Activated T-helper 1 cell treated with anti-CD3 and anti-CD28 coated beads, Interleukin-12 subunit alpha, Interleukin-12 subunit beta, Interleukin-2, Interleukin-4 antibody, amounts not matched to agents 30 ng/mL and 10 ng/mL and 1 ng/mL, durations not matched to agents 14 hours and 24 hours and 36 hours (primary cell): Measurements from ENCODE around the gene AGPAT2. TPM values are rescaled to one million over a fixed set of nuclear protein-coding genes. Genes with fewer than 3 reads are reported as not detected.
"Not testable (repeated sequence)": the region's sequence is repeated elsewhere in the genome, so short reads cannot be mapped to it uniquely, and the experiment has no call there.

Experiments used
- DNase-seq: peaks from one replicate; pipeline ENCODE4 v3.0.0; 2021; ENCODE audit warnings: low spot score
- H3K27ac Mint-ChIP-seq: one replicate; pipeline ENCODE4 v1.8.0; 2021; ENCODE audit warnings: mild to moderate bottlenecking, mixed read lengths
- H3K27me3 Mint-ChIP-seq: one replicate; pipeline ENCODE4 v1.8.0; 2022; ENCODE audit warnings: mild to moderate bottlenecking, moderate library complexity, mixed read lengths; ENCODE audit not compliant: insufficient read depth
- H3K36me3 Mint-ChIP-seq: one replicate; pipeline ENCODE4 v1.8.0; 2021; ENCODE audit warnings: low read depth, mixed read lengths
- H3K4me1 Mint-ChIP-seq: one replicate; pipeline ENCODE4 v1.8.0; 2021; ENCODE audit warnings: low read depth, mixed read lengths
- H3K4me3 Mint-ChIP-seq: one replicate; pipeline ENCODE4 v1.8.0; 2021; ENCODE audit warnings: mild to moderate bottlenecking, moderate library complexity, mixed read lengths
- H3K9me3 Mint-ChIP-seq: one replicate; pipeline ENCODE4 v1.8.0; 2021; ENCODE audit warnings: mixed read lengths
- intact Hi-C: fragments of 100-400 bp; cut with micrococcal nuclease; formaldehyde crosslinking; loops from one replicate; pipeline ENCODE4 v1.15.1; 2024
- total RNA-seq: library from RNA; stranded (reverse); gene quantifications from 2 replicates; pipeline ENCODE4 v1.2.3, GENCODE V29; 2022

Gene AGPAT2
- total RNA-seq, 1 donor from 2014 or later, result 25.0 TPM

DNA sequence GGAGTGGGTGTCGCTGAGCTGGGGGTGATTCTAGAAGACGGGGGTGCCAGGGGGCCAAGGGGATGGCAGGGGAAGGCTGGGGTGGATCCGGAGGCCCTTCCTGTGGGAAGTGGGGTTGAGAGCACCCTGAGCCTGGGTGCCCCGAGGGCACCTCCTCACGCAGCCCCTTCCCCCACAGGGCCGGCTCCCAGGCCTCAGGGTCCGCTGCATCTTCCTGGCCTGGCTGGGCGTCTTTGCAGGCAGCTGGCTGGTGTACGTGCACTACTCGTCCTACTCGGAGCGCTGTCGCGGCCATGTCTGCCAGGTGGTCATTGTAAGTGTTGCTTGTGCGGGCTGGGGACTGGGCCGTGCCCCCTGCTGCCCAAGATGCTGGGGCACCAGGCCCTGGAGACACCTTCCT lies 30.1 kb upstream of the AGPAT2 start:
- H3K4me1 Mint-ChIP-seq, result no peaks in the 10 kb centered on the region
- no peak for DNase-seq
- no peak overlapping the region for H3K27ac Mint-ChIP-seq
- peaks cover 3% of the 10 kb centered on the region for H3K36me3 Mint-ChIP-seq
- no peak overlapping the region for H3K4me3 Mint-ChIP-seq
- intact Hi-C loops, result no loop called here
- H3K9me3 Mint-ChIP-seq, result no peaks in the 10 kb centered on the region
- H3K27me3 Mint-ChIP-seq, result peaks cover 3% of the 10 kb centered on the region

DNA sequence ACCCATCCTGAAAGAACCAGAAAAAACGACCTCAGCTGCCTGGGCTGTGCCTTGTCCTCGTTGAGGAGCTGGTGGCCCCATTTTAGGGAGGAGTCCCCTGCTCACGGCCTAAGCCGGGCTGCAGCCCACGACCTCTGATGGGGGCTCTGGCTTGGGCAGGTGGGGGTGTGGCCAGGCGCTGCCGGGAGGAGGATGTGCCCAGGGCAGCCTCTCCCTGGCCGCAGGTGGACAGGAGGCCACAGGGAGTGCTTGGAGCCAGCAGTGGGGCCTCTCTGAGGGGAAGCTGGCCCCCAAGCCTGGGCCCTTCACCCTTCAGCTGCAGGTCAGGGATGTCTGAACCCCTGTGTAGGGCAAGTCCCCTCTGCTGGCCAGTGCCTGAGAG lies 27.6 kb upstream of the AGPAT2 start:
- Mint-ChIP-seq H3K9me3 (no peaks in the 10 kb centered on the region), H3K4me1 (no peaks in the 10 kb centered on the region), H3K36me3 (no peaks in the 10 kb centered on the region)

DNA sequence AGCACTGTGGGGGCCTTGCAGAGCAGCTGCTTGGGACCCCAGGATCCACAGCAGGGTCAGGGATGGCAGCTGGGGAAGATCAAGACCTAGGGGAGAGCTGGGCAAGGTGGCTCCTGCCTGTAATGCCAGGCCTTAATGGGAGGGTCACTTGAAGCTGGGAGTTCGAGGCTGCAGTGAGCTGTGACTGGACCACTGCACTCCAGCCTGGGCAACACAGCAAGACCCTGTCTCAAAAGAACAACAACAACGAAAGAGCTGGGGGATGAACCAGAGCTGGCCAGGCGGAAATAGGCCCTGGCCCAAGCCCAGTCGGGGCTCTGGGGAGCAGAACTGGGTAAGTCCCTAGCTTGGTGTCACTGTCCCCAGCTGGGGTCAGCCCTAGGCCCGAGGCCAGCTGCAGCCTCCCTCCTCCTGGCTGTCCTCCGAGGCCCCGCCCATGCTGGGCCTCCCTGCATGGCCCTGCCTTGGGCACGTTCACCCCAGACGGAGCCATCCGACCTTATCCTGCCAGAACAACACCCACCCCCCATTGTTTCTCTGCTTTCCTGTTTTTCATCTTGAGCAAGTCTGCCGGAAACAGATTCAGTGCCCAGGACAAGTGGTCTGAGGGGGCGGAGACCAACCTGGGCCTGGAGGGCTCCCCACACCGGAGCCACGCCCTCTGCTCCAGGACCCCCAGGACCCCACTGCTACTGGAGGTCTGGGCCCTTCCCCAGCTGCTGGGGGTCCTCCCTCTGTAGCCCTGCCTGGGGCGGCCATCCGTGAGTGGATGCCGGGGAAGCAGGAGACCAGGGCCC lies 27.0 kb upstream of the AGPAT2 start:
- Mint-ChIP-seq H3K36me3 (no peaks in the 10 kb centered on the region), H3K27ac (no peak overlapping the region), H3K4me1 (no peaks in the 10 kb centered on the region), H3K9me3 (no peaks in the 10 kb centered on the region), H3K4me3 (no peak overlapping the region), H3K27me3 (peaks cover 19% of the 10 kb centered on the region)
- intact Hi-C loops, result no loop called here
- DNase-seq, result no peak

More for the DNA sequence above, 27.6 kb upstream of the AGPAT2 start:
- Mint-ChIP-seq H3K4me3 (no peak overlapping the region), H3K27ac (no peak overlapping the region), H3K27me3 (peaks cover 19% of the 10 kb centered on the region)
- no peak for DNase-seq
- intact Hi-C loops, result no loop called here

DNA sequence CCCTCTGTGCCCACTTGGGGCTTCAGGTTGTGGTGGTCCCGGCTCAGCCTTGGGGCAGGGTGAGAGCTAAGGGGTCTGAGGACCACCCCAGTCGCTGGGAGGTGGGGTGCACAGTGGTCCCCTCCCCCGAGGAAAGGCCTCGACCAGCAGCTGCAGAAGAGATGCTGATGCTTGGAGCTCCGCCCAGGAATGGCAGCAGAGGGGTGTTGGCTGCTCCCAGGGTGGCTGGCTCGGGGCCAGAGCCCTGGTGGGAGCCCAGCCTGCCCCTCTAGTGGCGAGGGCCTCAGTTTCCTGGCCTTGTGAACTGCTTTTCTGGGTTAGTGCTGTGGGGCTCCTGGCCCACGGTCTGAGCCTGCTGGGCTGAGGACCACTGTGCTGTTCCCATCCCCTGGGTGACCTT lies 26.3 kb upstream of the AGPAT2 start:
- intact Hi-C loops, result no loop called here
- no peak overlapping the region for H3K27ac Mint-ChIP-seq
- H3K4me3 Mint-ChIP-seq, result no peak overlapping the region
- H3K4me1 Mint-ChIP-seq, result no peaks in the 10 kb centered on the region
- no peak for DNase-seq
- no peaks in the 10 kb centered on the region for H3K9me3 Mint-ChIP-seq
- peaks cover 19% of the 10 kb centered on the region for H3K27me3 Mint-ChIP-seq
- H3K36me3 Mint-ChIP-seq, result no peaks in the 10 kb centered on the region

DNA sequence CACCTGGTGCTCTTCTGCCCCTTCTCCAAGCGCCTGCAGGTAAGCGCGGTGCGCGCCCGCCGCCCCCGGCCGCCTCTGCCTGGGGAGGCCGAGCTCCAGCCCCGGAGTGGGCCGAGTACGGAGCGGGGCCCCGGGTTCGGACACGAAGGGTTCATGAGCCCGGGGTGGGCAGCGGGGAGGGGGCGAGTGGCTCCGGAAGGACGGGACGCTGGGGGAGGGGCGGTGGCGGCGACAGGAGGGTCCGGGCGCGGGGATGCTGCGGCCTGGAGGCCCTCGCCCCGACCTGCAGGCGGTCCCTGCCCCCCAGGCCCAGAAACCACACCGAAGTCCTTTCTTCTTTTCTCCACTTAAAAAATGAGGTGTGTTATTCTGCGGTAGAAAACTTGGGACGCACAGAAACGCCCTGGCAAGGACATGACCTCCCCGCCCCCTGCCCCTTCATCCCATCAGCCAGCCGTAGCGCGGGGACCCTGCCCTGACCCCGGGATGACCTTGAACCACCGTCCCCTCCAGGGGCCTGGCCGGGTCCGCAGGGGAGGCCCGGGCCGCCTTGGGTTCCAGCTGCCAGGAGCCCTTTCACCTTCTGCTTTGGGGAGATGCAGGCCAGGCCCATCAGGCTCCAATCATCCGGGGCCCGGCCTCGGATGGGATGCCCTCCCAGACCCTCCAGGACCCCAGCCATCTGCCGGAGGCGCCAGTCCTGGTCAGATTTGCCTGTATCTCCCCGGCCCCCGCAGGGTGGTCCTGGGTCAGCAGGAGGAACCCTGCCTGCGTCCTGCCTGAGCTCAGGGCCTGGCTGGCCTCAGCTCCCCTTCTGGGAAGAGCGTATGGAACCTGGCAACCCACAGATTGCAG lies 25.7 kb upstream of the AGPAT2 start:
- intact Hi-C loops, result no loop called here
- DNase-seq, result no peak
- no peaks in the 10 kb centered on the region for H3K36me3 Mint-ChIP-seq
- H3K27ac Mint-ChIP-seq, result no peak overlapping the region
- H3K9me3 Mint-ChIP-seq, result no peaks in the 10 kb centered on the region
- H3K27me3 Mint-ChIP-seq, result peaks cover 19% of the 10 kb centered on the region
- H3K4me3 Mint-ChIP-seq, result no peak overlapping the region
- no peaks in the 10 kb centered on the region for H3K4me1 Mint-ChIP-seq

DNA sequence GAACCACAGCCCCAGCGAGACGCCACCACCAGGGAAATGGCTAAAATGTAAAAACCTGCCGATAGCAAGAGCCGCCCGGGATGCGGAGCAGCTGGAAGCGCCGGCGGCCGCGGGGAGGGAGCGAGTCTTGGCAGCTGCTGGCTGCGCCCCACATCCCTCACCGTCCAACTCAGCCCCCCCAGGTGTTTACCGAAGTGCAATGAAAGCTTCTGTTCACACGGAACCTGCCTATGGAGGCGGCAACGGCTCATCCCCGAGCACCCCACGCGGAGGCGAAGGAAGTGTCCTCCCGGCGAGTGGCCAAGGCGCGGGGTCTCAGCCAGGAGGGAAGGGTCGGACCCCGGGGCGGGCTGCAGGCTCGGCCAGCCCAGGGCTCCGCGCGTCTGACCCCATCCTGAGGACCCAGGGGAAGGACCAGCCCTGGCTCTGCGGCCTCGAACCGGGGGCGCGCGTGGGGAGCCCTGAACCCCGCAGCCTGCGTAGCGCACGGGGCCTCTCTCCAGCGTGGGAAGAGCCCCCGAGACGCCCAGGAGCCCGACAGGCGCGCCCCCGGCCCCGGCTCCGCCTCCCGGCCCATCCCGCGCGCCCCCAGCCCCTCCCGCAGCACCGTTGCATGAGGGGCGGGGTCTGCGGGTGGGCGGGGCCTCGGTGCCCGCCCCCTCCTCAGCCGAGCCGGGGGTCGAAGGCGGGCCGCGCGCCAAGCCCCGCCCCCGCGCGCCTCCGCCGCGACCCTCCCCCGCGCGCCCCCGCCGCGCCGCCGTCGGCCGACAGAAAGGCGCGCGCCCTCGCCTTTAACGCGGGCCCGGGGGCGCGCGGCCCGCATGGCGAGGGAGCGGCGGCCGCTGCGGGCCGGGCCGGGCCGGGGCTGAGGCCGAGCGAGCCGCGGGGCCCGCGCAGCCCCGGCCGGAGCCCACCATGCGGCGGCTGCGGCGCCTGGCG lies 24.8 kb upstream of the AGPAT2 start, which contains the start of gene DIPK1B:
TSS of gene DIPK1B (plus strand) at position 822 of the 939 bp plus-strand sequence. CDS start at position 916, 94 bp downstream.
- peak within 1 kb of the TSS; percentile 47 for H3K4me3 Mint-ChIP-seq
- DNase-seq, result no peak
- no peaks in the 10 kb centered on the region for H3K9me3 Mint-ChIP-seq
- intact Hi-C loops, result no loop called here
- peaks cover 22% of the 10 kb centered on the region for H3K27me3 Mint-ChIP-seq
- no peak within 1 kb of the TSS for H3K27ac Mint-ChIP-seq
- no peaks in the 10 kb centered on the region for H3K36me3 Mint-ChIP-seq
- H3K4me1 Mint-ChIP-seq, result no peaks in the 10 kb centered on the region

DNA sequence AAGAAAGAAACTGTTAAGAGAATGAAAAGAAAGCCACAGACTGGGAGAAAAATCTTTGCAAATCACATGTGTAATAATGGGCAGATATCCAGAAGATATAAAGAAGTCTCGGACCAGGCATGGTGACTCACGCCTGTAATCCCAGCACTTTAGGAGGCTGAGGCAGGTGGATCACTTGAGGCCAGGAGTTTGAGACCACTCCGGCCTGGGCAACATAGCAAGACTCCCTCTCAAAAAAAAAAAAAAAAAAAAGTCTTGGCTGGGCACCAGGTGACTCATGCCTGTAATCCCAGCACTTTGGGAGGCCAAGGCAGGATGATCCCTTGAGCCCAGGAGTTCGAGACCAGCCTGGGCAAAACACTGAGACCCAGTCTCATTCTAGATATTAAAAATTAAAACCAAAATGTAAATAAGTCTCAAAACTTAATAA lies 24.0 kb upstream of the AGPAT2 start:
- DNase-seq, H3K27ac Mint-ChIP-seq, H3K4me3 Mint-ChIP-seq, intact Hi-C loops, H3K4me1 Mint-ChIP-seq, H3K36me3 Mint-ChIP-seq, H3K9me3 Mint-ChIP-seq: not testable (repeated sequence)
- peaks cover 22% of the 10 kb centered on the region for H3K27me3 Mint-ChIP-seq

DNA sequence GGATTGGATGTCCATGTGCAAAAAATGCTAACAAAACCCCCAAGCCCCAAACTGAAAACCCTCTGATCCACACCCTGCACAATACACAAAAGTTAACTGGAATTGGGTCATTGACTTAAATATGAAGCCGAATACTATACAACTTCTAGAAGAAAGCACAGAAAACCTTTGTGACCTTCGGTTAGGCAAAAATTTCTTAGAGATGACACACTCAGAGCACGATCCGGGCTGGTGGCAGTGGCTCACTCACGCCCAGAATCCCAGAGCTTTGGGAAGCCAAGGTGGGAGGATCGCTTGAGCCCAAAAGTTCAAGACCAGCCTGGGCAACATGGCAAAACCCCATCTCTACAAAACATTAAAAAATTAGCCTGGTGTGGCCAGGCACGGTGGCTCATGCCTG lies 23.3 kb upstream of the AGPAT2 start:
- Mint-ChIP-seq H3K9me3 (no peaks in the 10 kb centered on the region), H3K4me3 (no peak overlapping the region), H3K4me1 (no peaks in the 10 kb centered on the region), H3K36me3 (no peaks in the 10 kb centered on the region), H3K27ac (no peak overlapping the region), H3K27me3 (peaks cover 27% of the 10 kb centered on the region)
- no peak for DNase-seq
- intact Hi-C loops, result no loop called here

DNA sequence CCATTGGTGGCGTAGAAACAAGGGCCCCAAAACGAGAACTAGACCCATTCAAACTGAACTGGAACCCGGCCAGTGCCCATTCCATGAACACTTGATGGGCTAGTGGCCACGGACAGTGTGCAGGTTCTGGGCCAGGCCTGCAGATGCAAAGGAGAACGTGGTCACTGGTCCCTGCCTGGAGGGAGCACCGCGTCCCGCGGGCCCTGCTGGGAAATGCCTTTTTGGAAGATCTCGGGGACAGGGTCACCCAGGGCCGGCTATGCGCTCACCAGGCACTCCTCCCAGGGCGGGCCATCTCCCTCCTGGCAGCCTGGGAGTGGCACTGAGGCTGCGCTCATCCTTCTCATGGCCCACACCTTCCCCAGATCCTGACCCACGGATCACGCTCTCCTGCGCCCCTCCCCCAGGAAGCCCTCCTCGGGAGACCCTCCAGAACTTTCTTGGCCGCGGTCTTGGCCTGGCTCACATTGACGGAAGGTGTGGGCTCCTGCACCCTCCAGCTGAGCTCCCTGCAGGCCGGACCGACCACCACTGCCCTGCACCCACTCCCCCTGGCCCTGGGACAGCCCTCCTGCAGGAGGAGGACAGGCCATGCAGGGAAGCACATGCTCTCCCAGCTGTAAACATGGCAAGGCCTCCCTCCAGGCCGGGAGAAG lies 22.3 kb upstream of the AGPAT2 start:
- Mint-ChIP-seq H3K4me3 (no peak overlapping the region), H3K36me3 (no peaks in the 10 kb centered on the region), H3K27ac (no peak overlapping the region), H3K27me3 (peaks cover 37% of the 10 kb centered on the region), H3K9me3 (no peaks in the 10 kb centered on the region), H3K4me1 (no peaks in the 10 kb centered on the region)
- DNase-seq, result no peak
- intact Hi-C loops, result no loop called here

DNA sequence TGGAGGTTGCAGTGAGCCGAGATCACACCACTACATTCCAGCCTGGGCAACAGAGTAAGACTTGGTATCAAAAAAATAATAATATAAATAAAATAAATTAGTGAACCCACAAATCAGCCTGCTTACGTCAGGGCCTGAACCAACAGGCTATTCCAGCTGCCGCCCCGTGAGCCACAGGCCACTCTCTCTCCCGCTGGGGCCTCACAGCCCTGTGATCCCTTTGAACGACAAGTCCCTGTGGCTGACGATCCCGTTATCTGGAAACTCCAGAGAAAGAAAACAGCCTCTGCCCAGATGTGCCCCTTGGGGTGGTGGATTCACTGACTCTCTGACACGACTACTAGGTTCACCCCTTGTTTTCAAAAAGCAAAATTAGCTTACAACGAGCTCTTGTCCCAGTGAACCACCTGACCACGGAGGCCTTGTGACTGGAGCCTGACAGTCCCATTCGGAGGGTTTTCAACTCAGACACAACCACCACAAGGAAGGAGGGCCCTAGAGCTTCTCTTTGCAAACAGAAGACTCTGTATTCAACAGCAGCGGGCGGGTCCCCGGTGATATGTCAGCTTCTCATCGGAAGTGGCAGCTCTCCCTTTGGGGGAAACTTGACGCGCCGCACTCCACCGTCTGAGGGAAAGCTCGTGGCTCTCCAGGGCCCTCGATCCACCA lies 20.7 kb upstream of the AGPAT2 start:
- no peak for DNase-seq
- H3K27me3 Mint-ChIP-seq, result peaks cover 34% of the 10 kb centered on the region
- H3K36me3 Mint-ChIP-seq, result no peaks in the 10 kb centered on the region
- no peaks in the 10 kb centered on the region for H3K4me1 Mint-ChIP-seq
- H3K27ac Mint-ChIP-seq, result no peak overlapping the region
- H3K9me3 Mint-ChIP-seq, result no peaks in the 10 kb centered on the region
- intact Hi-C loops, result no loop called here
- no peak overlapping the region for H3K4me3 Mint-ChIP-seq

DNA sequence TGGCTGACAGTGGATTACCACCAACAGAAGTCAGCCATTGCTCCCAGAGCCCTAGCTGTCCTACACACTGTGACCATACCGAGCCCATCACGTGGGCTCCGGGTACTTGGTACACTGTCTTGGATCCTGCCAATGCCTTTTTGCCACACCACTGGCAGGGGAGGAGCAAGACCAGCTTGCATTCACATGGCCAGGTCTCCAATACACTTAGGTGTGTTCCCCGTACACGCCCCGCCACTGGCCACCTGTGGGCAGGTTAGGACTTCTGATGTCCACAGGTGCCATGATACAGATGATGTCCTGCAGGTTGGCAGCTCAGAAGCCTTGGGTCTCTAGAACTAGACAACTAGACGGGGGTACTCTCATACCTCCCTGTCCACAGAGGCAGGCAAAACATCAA lies 19.8 kb upstream of the AGPAT2 start:
- Mint-ChIP-seq H3K27ac (no peak overlapping the region), H3K27me3 (peaks cover 42% of the 10 kb centered on the region), H3K4me1 (peaks cover under 1% of the 10 kb centered on the region), H3K4me3 (no peak overlapping the region), H3K36me3 (no peaks in the 10 kb centered on the region), H3K9me3 (no peaks in the 10 kb centered on the region)
- no peak for DNase-seq
- intact Hi-C loops, result no loop called here

DNA sequence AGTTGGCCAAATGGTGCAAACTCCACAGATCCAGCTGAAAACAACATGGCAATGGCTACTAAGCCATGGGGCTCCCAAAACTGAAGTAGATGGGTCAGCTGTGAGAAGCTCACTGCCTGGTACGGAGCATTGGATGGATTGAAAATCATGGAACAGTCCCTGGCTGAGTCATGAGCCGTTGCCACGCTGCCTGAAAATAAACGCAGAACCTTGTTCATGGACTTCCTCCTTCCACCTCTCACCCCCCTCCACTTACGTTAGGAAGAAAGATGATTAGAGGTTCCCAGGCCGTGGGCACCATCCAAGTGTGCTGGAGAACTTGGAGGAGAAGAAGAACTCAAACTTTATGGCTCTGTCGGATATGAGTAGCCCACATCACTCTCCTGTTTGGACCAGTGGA lies 18.3 kb upstream of the AGPAT2 start:
- Mint-ChIP-seq H3K4me3 (no peak overlapping the region), H3K4me1 (peaks cover 15% of the 10 kb centered on the region), H3K9me3 (no peaks in the 10 kb centered on the region), H3K27ac (no peak overlapping the region), H3K36me3 (no peaks in the 10 kb centered on the region), H3K27me3 (peaks cover 31% of the 10 kb centered on the region)
- no peak for DNase-seq
- intact Hi-C loops, result no loop called here
